NB4 (cell line): Measurements from ENCODE around the gene HVCN1.

Experiments
- MYC ChIP-seq: IDR thresholded peaks from 2 replicates; pipeline ENCODE4 v1.6.1; 2011; ENCODE audit warnings: low read depth, low read length
- POLR2A ChIP-seq: IDR thresholded peaks from 2 replicates; pipeline ENCODE4 v1.6.1; 2011; ENCODE audit warnings: mild to moderate bottlenecking; ENCODE audit not compliant: insufficient read length; ENCODE audit errors: extremely low read depth
- TF ChIP-seq, protein P1 (sequence below): IDR thresholded peaks from one replicate; pipeline ENCODE4 v1.5.1; 2012; ENCODE audit warnings: low read depth, low read length
- TF ChIP-seq, protein P2 (sequence below): IDR thresholded peaks from 2 replicates; pipeline ENCODE4 v1.6.1; 2011; ENCODE audit warnings: low read depth, low read length

DNA sequence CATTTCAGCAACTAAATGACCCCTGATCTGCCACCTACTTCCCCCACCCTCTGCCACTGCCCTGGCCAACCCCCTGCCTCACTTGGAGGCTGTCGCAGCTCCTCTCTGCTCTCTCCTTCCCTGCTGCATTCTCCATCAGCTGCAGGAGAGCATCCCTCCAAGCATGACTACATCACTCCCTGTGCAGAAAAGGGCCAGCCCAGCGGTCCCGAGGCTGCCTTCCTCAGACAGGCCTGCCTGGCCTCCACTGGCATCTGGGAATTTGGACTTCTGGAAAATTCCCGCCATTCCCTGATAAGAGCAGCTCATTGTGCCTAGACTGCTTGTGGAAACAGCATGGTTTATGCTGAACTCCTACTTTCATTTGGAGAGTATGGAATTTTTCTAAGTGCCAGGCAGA, 12.7 kb downstream of the HVCN1 start:
- TF ChIP-seq, protein P1, sequence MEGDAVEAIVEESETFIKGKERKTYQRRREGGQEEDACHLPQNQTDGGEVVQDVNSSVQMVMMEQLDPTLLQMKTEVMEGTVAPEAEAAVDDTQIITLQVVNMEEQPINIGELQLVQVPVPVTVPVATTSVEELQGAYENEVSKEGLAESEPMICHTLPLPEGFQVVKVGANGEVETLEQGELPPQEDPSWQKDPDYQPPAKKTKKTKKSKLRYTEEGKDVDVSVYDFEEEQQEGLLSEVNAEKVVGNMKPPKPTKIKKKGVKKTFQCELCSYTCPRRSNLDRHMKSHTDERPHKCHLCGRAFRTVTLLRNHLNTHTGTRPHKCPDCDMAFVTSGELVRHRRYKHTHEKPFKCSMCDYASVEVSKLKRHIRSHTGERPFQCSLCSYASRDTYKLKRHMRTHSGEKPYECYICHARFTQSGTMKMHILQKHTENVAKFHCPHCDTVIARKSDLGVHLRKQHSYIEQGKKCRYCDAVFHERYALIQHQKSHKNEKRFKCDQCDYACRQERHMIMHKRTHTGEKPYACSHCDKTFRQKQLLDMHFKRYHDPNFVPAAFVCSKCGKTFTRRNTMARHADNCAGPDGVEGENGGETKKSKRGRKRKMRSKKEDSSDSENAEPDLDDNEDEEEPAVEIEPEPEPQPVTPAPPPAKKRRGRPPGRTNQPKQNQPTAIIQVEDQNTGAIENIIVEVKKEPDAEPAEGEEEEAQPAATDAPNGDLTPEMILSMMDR, result no peak
- TF ChIP-seq, protein P2, sequence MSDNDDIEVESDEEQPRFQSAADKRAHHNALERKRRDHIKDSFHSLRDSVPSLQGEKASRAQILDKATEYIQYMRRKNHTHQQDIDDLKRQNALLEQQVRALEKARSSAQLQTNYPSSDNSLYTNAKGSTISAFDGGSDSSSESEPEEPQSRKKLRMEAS, result no peak
- TF ChIP-seq POLR2A (no peak), MYC (no peak)
